ENCODE measurements around the gene BRD3OS. TPM values are rescaled to one million over a fixed set of nuclear protein-coding genes. Genes with fewer than 3 reads are reported as not detected.

BRD3OS gene
- total RNA-seq, 4 donors from 2014 or later = 15.3 to 39.0 (median 21.7) TPM

DNA sequence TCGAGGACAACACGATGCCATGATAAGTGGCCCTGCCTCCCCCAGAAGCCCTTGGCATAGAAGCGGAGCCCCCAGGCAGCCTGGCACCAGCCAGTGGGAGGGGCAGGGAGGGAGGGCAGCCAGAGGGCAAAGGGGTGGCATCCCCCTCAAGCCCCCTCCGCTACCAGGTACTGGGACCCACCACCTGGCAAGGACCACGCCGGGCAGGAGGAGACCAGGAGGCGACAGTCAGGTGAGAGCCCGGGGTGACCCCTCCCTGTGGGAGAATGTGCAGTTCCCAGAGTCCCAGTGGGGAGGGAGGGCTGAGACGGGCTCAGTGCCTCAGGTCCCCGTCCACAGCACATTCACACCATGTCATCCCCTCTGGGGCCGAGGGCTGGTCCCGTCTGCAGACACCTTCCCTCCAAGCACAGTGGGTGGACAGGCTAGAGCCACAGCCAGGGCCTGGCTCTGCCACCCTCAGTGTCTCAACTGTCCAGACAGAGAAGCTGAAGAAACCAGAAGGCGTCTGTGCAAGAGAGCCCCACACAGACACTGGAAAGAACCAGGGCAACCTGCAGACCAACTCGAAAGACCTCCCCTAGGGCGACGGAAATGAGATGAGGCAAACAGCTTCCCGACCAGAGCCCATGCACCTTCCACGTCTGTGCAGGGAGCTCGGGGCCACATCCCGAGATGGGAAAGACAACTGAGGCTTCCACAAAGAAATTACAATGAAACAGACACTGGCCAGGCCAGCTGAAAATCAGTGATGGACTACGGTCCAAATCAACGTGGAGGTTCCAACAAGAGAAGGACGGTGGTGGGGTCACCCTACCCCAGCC lies 31.4 kb downstream of the BRD3OS start:
- Histone ChIP-seq H3K36me3 (peaks cover 0 to 32% of the 10 kb centered on the region in 2 donors), H3K9me3 (no peaks in the 10 kb centered on the region), H3K4me3 (peak overlapping the region in 1 of 2 donors; percentile 20), H3K4me1 (peaks cover 6 to 85% (median 41%) of the 10 kb centered on the region in 3 donors), H3K27ac (peak overlapping the region in 3 of 4 donors; percentile 1 to 69 (median 67)), H3K27me3 (no peaks in the 10 kb centered on the region)
- 71% methylated on average over 5 to 6 of the region's 23 CpGs for WGBS, 2 donors (ENCODE audit: low coverage in 1 of 2)
- TF ChIP-seq EP300 (IDR thresholded peaks at IDR 0.05) = no peak
- TF ChIP-seq, protein P1, sequence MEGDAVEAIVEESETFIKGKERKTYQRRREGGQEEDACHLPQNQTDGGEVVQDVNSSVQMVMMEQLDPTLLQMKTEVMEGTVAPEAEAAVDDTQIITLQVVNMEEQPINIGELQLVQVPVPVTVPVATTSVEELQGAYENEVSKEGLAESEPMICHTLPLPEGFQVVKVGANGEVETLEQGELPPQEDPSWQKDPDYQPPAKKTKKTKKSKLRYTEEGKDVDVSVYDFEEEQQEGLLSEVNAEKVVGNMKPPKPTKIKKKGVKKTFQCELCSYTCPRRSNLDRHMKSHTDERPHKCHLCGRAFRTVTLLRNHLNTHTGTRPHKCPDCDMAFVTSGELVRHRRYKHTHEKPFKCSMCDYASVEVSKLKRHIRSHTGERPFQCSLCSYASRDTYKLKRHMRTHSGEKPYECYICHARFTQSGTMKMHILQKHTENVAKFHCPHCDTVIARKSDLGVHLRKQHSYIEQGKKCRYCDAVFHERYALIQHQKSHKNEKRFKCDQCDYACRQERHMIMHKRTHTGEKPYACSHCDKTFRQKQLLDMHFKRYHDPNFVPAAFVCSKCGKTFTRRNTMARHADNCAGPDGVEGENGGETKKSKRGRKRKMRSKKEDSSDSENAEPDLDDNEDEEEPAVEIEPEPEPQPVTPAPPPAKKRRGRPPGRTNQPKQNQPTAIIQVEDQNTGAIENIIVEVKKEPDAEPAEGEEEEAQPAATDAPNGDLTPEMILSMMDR (IDR thresholded peaks at IDR 0.05) = no peak
- no peak for TF ChIP-seq POLR2A (IDR thresholded peaks at IDR 0.05)
- no peak for TF ChIP-seq POLR2AphosphoS5 (IDR thresholded peaks at IDR 0.05)
- no peak for ATAC-seq

DNA sequence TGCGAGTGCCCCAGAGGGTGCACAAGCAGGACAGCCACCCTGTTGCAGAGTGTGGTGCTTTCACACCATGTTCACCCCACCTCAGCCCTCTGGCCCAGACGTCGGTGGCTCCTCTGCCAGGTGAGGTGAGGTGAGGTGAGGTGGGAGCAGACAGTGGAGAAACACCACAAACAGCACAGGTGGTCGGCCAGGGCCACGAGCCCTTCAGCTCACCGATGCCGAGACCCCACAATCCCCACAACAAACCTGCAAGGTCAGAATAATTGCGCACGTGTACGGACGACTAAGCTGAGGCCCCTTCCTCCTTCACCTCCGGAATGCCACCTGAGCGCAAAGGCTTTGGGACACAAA lies 32.0 kb downstream of the BRD3OS start:
- no peaks in the 10 kb centered on the region for H3K9me3 ChIP-seq
- no peak for ATAC-seq
- H3K4me3 ChIP-seq = no peak overlapping the region
- TF ChIP-seq POLR2A (IDR thresholded peaks at IDR 0.05) (no peak), POLR2AphosphoS5 (IDR thresholded peaks at IDR 0.05) (no peak), EP300 (IDR thresholded peaks at IDR 0.05) (no peak)
- TF ChIP-seq, protein P1 (IDR thresholded peaks at IDR 0.05) = no peak
- no peaks in the 10 kb centered on the region for H3K27me3 ChIP-seq
- no peak overlapping the region for H3K27ac ChIP-seq
- H3K36me3 ChIP-seq = peaks cover 0 to 26% of the 10 kb centered on the region in 2 donors
- WGBS, 2 donors (ENCODE audit: low coverage in 1 of 2) = 60 to 71% methylated on average over 1 to 11 of the region's 13 CpGs
- H3K4me1 ChIP-seq = peaks cover 6 to 90% (median 46%) of the 10 kb centered on the region in 3 donors

DNA sequence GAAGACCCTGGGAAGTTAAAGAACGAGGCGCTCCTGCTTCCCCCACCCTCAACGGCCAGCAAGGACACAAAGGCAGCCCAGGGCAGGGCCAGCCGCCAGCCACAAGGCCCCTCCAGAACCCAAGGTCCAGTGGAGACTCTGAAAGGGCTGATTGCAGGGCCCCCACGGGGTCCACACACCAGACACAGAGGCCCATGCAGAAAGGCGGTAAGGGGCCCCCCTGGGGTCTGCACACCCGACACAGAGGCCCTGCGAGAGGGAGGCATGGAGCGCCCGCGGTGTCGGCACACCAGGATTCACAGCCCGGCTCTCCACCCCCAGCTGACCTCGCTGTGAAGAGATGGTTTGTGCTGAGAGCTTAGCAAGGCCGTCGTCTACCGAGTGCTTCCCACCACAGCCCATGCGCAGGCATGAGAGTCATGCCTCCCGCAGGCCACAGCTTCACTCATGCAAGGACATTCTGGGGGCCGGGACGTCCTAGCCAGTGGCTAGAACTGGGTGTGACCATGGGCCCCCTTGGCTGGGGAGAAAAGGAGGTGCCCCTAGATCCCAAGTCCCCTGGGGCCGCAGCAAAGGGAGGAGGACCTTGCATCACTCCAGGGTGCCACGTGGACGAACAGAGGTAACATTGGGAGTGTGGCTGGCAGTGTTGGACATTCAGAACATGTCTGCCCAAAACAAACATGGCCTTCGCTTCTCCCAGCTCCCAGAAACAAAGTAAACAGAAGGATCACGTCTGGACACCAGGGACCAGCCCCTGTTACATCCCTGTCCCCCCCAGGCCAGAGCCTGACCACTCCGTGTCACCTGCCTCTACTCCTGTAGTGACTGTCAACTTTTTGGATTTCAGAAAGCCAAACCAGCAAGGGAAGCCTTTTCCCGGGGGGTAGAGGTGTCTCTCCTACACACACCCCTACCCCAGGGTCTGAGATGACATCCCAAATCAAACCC lies 32.7 kb downstream of the BRD3OS start:
- Histone ChIP-seq H3K27me3 (no peaks in the 10 kb centered on the region), H3K4me1 (peaks cover 6 to 98% (median 52%) of the 10 kb centered on the region in 3 donors), H3K4me3 (no peak overlapping the region), H3K27ac (no peak overlapping the region), H3K36me3 (peaks cover 0 to 18% of the 10 kb centered on the region in 2 donors), H3K9me3 (no peaks in the 10 kb centered on the region)
- no peak for ATAC-seq
- TF ChIP-seq, protein P1 (IDR thresholded peaks at IDR 0.05) = no peak
- 51 to 86% methylated on average over 5 to 10 of the region's 28 CpGs for WGBS, 2 donors (ENCODE audit: low coverage in 1 of 2)

DNA sequence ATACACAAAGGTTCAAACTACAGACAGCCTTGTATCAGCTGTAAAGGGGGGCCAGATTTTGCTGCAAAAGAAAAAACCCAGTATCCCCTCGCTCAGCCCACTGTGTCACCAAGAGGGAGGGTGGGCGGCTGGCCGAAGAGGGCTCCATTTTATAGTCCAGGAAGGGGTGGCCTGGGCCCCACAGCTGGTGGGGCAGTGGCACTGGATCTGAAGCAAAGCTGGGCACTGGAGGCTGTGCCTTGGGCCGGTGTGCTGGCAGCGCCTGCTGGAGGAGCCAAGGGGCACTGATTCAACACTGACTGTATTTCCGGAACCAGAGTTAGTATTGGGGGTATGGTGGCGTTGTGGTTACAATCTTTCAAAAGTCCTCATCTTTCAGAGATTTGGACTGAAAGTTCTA lies 33.4 kb downstream of the BRD3OS start:
- ATAC-seq = no peak
- TF ChIP-seq POLR2A (IDR thresholded peaks at IDR 0.05) (no peak), POLR2AphosphoS5 (IDR thresholded peaks at IDR 0.05) (no peak), EP300 (IDR thresholded peaks at IDR 0.05) (no peak)
- TF ChIP-seq, protein P1 (IDR thresholded peaks at IDR 0.05) = no peak
- no peaks in the 10 kb centered on the region for H3K27me3 ChIP-seq
- H3K4me1 ChIP-seq = peaks cover 6 to 98% (median 59%) of the 10 kb centered on the region in 3 donors
- H3K4me3 ChIP-seq = no peak overlapping the region
- H3K36me3 ChIP-seq = peaks cover 0 to 11% of the 10 kb centered on the region in 2 donors
- no peaks in the 10 kb centered on the region for H3K9me3 ChIP-seq
- H3K27ac ChIP-seq = no peak overlapping the region
- WGBS, 2 donors (ENCODE audit: low coverage in 1 of 2) = 80 to 83% methylated on average over 1 of the region's 7 CpGs

Data from gastroesophageal sphincter (tissue), 4 donors.